ENCODE results near the gene RPL35.

DNA sequence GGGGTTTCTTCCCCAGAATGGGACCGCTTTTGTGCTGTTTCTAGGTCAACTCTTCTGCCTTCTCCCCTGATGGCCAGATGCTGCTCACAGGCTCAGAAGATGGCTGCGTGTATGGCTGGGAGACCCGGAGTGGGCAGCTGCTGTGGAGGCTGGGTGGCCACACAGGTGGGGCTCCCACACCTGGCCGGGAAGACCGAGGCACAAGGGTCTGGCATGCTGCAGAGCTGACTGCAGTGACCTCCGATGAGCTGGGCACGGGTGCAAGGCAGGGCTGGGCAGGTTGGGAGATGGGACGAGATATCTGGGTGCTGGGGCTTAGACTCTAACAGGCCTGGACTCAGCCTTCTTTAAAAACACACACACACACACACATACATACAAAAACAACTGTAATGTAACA lies 7.6 kb downstream of the RPL35 start:
- TF ChIP-seq, protein P1, sequence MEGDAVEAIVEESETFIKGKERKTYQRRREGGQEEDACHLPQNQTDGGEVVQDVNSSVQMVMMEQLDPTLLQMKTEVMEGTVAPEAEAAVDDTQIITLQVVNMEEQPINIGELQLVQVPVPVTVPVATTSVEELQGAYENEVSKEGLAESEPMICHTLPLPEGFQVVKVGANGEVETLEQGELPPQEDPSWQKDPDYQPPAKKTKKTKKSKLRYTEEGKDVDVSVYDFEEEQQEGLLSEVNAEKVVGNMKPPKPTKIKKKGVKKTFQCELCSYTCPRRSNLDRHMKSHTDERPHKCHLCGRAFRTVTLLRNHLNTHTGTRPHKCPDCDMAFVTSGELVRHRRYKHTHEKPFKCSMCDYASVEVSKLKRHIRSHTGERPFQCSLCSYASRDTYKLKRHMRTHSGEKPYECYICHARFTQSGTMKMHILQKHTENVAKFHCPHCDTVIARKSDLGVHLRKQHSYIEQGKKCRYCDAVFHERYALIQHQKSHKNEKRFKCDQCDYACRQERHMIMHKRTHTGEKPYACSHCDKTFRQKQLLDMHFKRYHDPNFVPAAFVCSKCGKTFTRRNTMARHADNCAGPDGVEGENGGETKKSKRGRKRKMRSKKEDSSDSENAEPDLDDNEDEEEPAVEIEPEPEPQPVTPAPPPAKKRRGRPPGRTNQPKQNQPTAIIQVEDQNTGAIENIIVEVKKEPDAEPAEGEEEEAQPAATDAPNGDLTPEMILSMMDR (conservative IDR thresholded peaks at IDR 0.05; ENCODE audit: low read depth in 2 of 2), result no peak
- TF ChIP-seq POLR2AphosphoS5 (IDR thresholded peaks at IDR 0.05; ENCODE audit: low read depth), result no peak
- TF ChIP-seq CREB1 (CRISPR knock-in tag; IDR thresholded peaks at IDR 0.05; ENCODE audit: low read depth), result no peak
- TF ChIP-seq, protein P2, sequence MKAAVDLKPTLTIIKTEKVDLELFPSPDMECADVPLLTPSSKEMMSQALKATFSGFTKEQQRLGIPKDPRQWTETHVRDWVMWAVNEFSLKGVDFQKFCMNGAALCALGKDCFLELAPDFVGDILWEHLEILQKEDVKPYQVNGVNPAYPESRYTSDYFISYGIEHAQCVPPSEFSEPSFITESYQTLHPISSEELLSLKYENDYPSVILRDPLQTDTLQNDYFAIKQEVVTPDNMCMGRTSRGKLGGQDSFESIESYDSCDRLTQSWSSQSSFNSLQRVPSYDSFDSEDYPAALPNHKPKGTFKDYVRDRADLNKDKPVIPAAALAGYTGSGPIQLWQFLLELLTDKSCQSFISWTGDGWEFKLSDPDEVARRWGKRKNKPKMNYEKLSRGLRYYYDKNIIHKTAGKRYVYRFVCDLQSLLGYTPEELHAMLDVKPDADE (IDR thresholded peaks at IDR 0.05), result no peak
- no peak for TF ChIP-seq EZH2 (IDR thresholded peaks at IDR 0.05; ENCODE audit: low read depth, unreplicated experiment)

All from GM23338 (cell line).